HepG2 (cell line): ENCODE measurements around the gene DLX6. TPM values are rescaled to one million over a fixed set of nuclear protein-coding genes. Genes with fewer than 3 reads are reported as not detected.

ENCODE experiments used
- ATAC-seq: fragments of 200-7000 bp; cut with Tn5 transposase; 3 replicates; pipeline ENCODE4 v1.9.1; 2020; ENCODE audit warnings: mild to moderate bottlenecking, moderate library complexity
- BruUV-seq: library from RNA; stranded (reverse); fragments of 400-500 nt; replicated peaks from 2 replicates; lab custom pipeline; 2021; lab: Mats Ljungman, UMichigan
- CTCF ChIA-PET: fragments of 300-600 bp; formaldehyde crosslinking; extraction: SDS; loops from one replicate; lab custom pipeline; 2021; ENCODE audit warnings: low total read pairs, inconsistent platforms, low intra/inter-chr PET ratio; lab: Yijun Ruan, JAX
- POLR2A ChIA-PET: fragments of 350-600 bp; sonication (Branson Sonifier 250); formaldehyde crosslinking; loops from one replicate; lab custom pipeline; 2020; ENCODE audit warnings: antibody characterized with exemption, inconsistent platforms; lab: Yijun Ruan, JAX
- DNase-seq: peaks from one replicate; pipeline ENCODE4 v3.0.0-alpha.2; 2015; ENCODE audit warnings: low spot score
- FAIRE-seq: peaks from 3 replicates; lab custom pipeline; 2011; peaks lifted over from hg19 to GRCh38; lab: Jason Lieb, UNC
- H2AFZ ChIP-seq: one replicate; pipeline ENCODE4 v1.6.1; 2011; ENCODE audit warnings: low read length, inconsistent platforms
- H3K27ac ChIP-seq: fragments of 300-600 bp; 3 replicates; pipeline ENCODE4 v1.8.0; 2011; ENCODE audit warnings: mixed run types, mild to moderate bottlenecking, mixed read lengths, low read length, inconsistent platforms; ENCODE audit not compliant: insufficient read depth; ENCODE audit errors: extremely low read length
- H3K27me3 ChIP-seq, 2 experiments: fragments of 200-600 bp in 1 of 2; 2 replicates in 1 of 2; 3 replicates in 1 of 2; pipeline versions ENCODE4 v1.6.0 to v1.8.0; 2011; ENCODE audit warnings: low read length in 2 of 2, mild to moderate bottlenecking in 2 of 2, moderate library complexity in 2 of 2, inconsistent platforms in 1 of 2; ENCODE audit not compliant: insufficient read depth in 2 of 2, control insufficient read depth in 1 of 2
- H3K36me3 ChIP-seq, 2 experiments: fragments of 200-600 bp in 1 of 2; replicated peaks in 1 of 2; 2 replicates in 1 of 2; 3 replicates in 1 of 2; pipeline versions ENCODE4 v1.5.1 to v1.8.0; 2011; ENCODE audit warnings: low read length in 2 of 2, inconsistent platforms in 1 of 2; ENCODE audit not compliant: insufficient read depth in 2 of 2, control insufficient read depth in 1 of 2
- H3K4me1 ChIP-seq: 2 replicates; pipeline ENCODE4 v1.5.1; 2012; ENCODE audit warnings: low read length, inconsistent platforms; ENCODE audit not compliant: insufficient read depth
- H3K4me2 ChIP-seq: 2 replicates; pipeline ENCODE4 v1.6.0; 2011; ENCODE audit warnings: low read depth, low read length, inconsistent platforms
- H3K4me3 ChIP-seq, 3 experiments: fragments of 200-600 bp in 1 of 3; sonication (generic), shearing (Covaris generic) in 1 of 3; replicated peaks in 1 of 3; 2 replicates each; pipeline ENCODE4 v1.5.1; 2011 to 2016; ENCODE audit warnings: low read length in 3 of 3, inconsistent platforms in 2 of 3, low read depth in 2 of 3, mild to moderate bottlenecking in 2 of 3, control low read depth in 1 of 3, mixed read lengths in 1 of 3; ENCODE audit not compliant: insufficient read depth in 1 of 3
- H3K79me2 ChIP-seq: one replicate; pipeline ENCODE4 v1.6.1; 2011; ENCODE audit warnings: low read length, inconsistent platforms; ENCODE audit not compliant: insufficient read depth
- H3K9ac ChIP-seq: 2 replicates; pipeline ENCODE4 v1.6.0; 2011; ENCODE audit warnings: mild to moderate bottlenecking, low read depth, low read length, inconsistent platforms; ENCODE audit not compliant: insufficient read depth
- H3K9me3 ChIP-seq: 2 replicates; pipeline ENCODE4 v1.5.1; 2012; ENCODE audit warnings: mild to moderate bottlenecking, low read length
- H4K20me1 ChIP-seq: 2 replicates; pipeline ENCODE4 v1.6.0; 2011; ENCODE audit warnings: inconsistent platforms, mild to moderate bottlenecking, low read length, moderate library complexity; ENCODE audit not compliant: insufficient read depth
- ARNT2 ChIP-seq: sonication (generic); formaldehyde crosslinking; IDR thresholded peaks from 2 replicates; pipeline ENCODE4 v1.8.0; 2022; ENCODE audit warnings: mild to moderate bottlenecking, low read depth, missing genetic modification reagents, moderate library complexity
- DMAP1 ChIP-seq: IDR thresholded peaks from 2 replicates; pipeline ENCODE4 v1.6.1; 2016
- NCOA5 ChIP-seq: sonication (generic); formaldehyde crosslinking; IDR thresholded peaks from 2 replicates; pipeline ENCODE4 v1.4.0; 2020; ENCODE audit warnings: missing genetic modification reagents
- SRY ChIP-seq: sonication (generic); formaldehyde crosslinking; IDR thresholded peaks from 2 replicates; pipeline ENCODE4 v1.8.0; 2022; ENCODE audit warnings: mild to moderate bottlenecking, missing genetic modification reagents
- ZBTB7A ChIP-seq: sonication (generic); formaldehyde crosslinking; IDR thresholded peaks from 2 replicates; pipeline ENCODE4 v1.8.0; 2022; ENCODE audit warnings: mild to moderate bottlenecking, missing genetic modification reagents
- ZNF510 ChIP-seq: sonication (generic); formaldehyde crosslinking; IDR thresholded peaks from 2 replicates; pipeline ENCODE4 v1.4.0; 2020; ENCODE audit warnings: low read depth, mild to moderate bottlenecking, missing genetic modification reagents
- ZNF562 ChIP-seq: sonication (generic); formaldehyde crosslinking; IDR thresholded peaks from 2 replicates; pipeline ENCODE4 v1.8.0; 2022; ENCODE audit warnings: missing genetic modification reagents, borderline replicate concordance
- WGBS: methylation state at CpG from one replicate; pipeline ENCODE4 v1.1.6; 2017; ENCODE audit warnings: low lambda C conversion rate; 5-methylcytosine and 5-hydroxymethylcytosine counted together
- in situ Hi-C: cut with HindIII; loops from 2 replicates; pipeline ENCODE4 v1.10.0; 2017; ENCODE audit warnings: low pct_unique_long_range_greater_than_20kb; ENCODE audit not compliant: extremely low pct_ligation_motif_present
- intact Hi-C: fragments of 100-400 bp; cut with micrococcal nuclease; formaldehyde crosslinking; loops from one replicate; pipeline ENCODE4 v1.10.0; 2022; ENCODE audit not compliant: unreplicated experiment
- polyA plus RNA-seq, 8 experiments: library from polyadenylated mRNA; depleted of rRNA in 3 of 8; stranded (reverse) in 7 of 8; unstranded in 1 of 8; fragments of >200 nt; fragmentation: Illumina TruSeq in 4 of 8; extraction: Trizol in 4 of 8; gene quantifications; 2 replicates each; pipeline versions ENCODE4 v1.2.1 to v1.2.3, GENCODE V29; 2011 to 2016; ENCODE audit warnings: low read depth in 4 of 8, missing spikeins in 1 of 8, mixed read lengths in 1 of 8; ENCODE audit not compliant: insufficient read depth in 1 of 8
- total RNA-seq, 5 experiments: library from RNA; depleted of rRNA; stranded (reverse); fragments of >200 nt; fragmentation: Illumina TruSeq; extraction: Trizol; gene quantifications; 2 replicates each; pipeline ENCODE4 v1.2.3, GENCODE V29; 2016; ENCODE audit warnings: low read depth in 1 of 5
- TF ChIP-seq, protein P1 (sequence below): IDR thresholded peaks from 2 replicates; pipeline ENCODE4 v1.4.0; 2020; ENCODE audit warnings: mild to moderate bottlenecking, missing genetic modification reagents
- TF ChIP-seq, protein P2 (sequence below): sonication (generic); formaldehyde crosslinking; IDR thresholded peaks from 2 replicates; pipeline ENCODE4 v1.4.0; 2020; ENCODE audit warnings: missing genetic modification reagents
- TF ChIP-seq, protein P3 (sequence below): sonication (generic); formaldehyde crosslinking; IDR thresholded peaks from 2 replicates; pipeline ENCODE4 v1.4.0; 2020; ENCODE audit warnings: mild to moderate bottlenecking, missing genetic modification reagents
- TF ChIP-seq, protein P4 (sequence below): IDR thresholded peaks from 2 replicates; pipeline ENCODE4 v1.6.1; 2016; ENCODE audit warnings: low read depth

The DLX6 gene
- total and polyA plus RNA-seq, 2 of the 13 experiments (the other 11 are each of a cell fraction or from before 2014, with no cell fraction given) = 3.5 to 5.5 TPM

DNA sequence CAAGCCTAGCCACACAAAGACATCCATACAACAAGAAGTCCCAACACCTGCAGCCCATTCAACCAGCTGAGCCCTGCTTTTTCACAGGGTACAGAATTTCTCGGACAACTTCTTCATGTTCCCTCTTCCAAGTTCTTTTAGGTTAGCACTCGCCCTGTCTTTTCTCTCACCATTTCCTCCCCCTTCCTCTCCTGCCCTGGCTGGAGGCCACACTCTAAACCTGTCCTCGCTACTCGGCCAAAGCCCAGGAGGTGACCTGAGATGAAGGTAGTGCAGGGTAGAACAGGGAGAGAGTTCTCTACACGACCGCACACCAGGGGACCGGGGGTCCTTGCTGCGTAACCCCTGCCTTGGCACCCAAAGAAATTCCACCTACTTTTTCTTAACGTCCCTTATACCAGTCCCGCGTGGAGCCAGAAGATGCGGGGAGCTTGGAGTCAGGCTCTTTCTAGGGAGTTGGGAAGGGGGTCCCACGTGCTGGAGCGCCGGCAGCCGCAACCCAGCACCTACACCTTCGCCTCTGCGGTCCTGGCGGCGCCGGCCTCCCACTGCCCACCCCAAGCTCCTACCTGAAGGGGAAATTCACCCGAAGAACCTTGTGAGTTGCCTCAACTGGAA is 16.0 kb upstream of the DLX6 start:
- no peak overlapping the region for H3K9ac ChIP-seq
- no peaks in the 10 kb centered on the region for H3K36me3 ChIP-seq
- BruUV-seq = no TSS peak
- H3K9me3 ChIP-seq = no peaks in the 10 kb centered on the region
- H3K27me3 ChIP-seq = no peaks in the 10 kb centered on the region
- TF ChIP-seq ZNF562 (CRISPR knock-in tag) (no peak), ZBTB7A (CRISPR knock-in tag) (no peak), ZNF510 (CRISPR knock-in tag) (no peak)
- TF ChIP-seq, all 625 proteins: peak for 0
- H3K79me2 ChIP-seq = no peaks in the 10 kb centered on the region
- intact Hi-C loops = no loop called here
- no peak overlapping the region for H3K27ac ChIP-seq
- CTCF ChIA-PET = no interaction called here
- no peak overlapping the region for H2AFZ ChIP-seq
- DNase-seq = no peak
- POLR2A ChIA-PET = interaction anchor here (3.2 kb wide), 1 partner anchor 16 kb away, joined by 14 read pairs; the partner anchor contains the start of gene DLX6
- ATAC-seq = no peak
- FAIRE-seq = no peak
- H3K4me3 ChIP-seq = no peak overlapping the region
- H4K20me1 ChIP-seq = no peaks in the 10 kb centered on the region
- 97% methylated on average over 19 of the region's 22 CpGs for WGBS
- no peaks in the 10 kb centered on the region for H3K4me1 ChIP-seq
- in situ Hi-C loops = no loop called here
- H3K4me2 ChIP-seq = no peak overlapping the region

DNA sequence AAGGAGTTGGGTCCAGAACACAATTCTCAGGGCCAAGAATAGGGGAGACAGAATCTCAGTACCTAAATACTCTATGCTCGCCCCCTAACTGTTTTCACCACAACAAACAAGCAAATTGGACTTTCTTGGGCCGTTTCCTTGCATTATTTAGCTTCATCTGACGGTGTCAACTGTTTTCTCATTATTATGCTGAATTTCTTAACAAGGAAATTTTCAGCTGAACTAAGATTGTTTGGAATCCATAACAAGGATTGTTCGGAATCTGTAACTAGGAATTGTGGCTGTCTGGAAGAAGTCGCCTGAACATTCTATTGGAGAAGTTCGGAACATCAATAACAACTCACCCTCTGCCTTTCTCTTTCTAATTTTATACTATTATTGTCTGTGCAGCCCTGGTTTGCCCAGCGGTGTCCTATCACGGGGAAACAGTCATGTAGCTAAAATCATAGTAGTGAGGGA is 15.5 kb upstream of the DLX6 start:
- ChIA-PET CTCF (no interaction called here), POLR2A (no interaction called here)
- Histone ChIP-seq H3K27me3 (no peaks in the 10 kb centered on the region), H3K9ac (no peak overlapping the region), H2AFZ (no peak overlapping the region), H3K9me3 (no peaks in the 10 kb centered on the region), H3K27ac (no peak overlapping the region), H3K4me2 (no peak overlapping the region), H3K79me2 (no peaks in the 10 kb centered on the region), H3K36me3 (no peaks in the 10 kb centered on the region), H4K20me1 (no peaks in the 10 kb centered on the region), H3K4me3 (no peak overlapping the region), H3K4me1 (no peaks in the 10 kb centered on the region)
- WGBS = 95% methylated on average over 8 of the region's 8 CpGs
- no peak for ATAC-seq
- intact Hi-C loops = no loop called here
- in situ Hi-C loops = no loop called here
- DNase-seq = no peak
- no peak for FAIRE-seq
- no TSS peak for BruUV-seq
- TF ChIP-seq, protein P1, sequence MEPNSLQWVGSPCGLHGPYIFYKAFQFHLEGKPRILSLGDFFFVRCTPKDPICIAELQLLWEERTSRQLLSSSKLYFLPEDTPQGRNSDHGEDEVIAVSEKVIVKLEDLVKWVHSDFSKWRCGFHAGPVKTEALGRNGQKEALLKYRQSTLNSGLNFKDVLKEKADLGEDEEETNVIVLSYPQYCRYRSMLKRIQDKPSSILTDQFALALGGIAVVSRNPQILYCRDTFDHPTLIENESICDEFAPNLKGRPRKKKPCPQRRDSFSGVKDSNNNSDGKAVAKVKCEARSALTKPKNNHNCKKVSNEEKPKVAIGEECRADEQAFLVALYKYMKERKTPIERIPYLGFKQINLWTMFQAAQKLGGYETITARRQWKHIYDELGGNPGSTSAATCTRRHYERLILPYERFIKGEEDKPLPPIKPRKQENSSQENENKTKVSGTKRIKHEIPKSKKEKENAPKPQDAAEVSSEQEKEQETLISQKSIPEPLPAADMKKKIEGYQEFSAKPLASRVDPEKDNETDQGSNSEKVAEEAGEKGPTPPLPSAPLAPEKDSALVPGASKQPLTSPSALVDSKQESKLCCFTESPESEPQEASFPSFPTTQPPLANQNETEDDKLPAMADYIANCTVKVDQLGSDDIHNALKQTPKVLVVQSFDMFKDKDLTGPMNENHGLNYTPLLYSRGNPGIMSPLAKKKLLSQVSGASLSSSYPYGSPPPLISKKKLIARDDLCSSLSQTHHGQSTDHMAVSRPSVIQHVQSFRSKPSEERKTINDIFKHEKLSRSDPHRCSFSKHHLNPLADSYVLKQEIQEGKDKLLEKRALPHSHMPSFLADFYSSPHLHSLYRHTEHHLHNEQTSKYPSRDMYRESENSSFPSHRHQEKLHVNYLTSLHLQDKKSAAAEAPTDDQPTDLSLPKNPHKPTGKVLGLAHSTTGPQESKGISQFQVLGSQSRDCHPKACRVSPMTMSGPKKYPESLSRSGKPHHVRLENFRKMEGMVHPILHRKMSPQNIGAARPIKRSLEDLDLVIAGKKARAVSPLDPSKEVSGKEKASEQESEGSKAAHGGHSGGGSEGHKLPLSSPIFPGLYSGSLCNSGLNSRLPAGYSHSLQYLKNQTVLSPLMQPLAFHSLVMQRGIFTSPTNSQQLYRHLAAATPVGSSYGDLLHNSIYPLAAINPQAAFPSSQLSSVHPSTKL (CRISPR knock-in tag) = no peak
- no peak for TF ChIP-seq DMAP1
- TF ChIP-seq, protein P2, sequence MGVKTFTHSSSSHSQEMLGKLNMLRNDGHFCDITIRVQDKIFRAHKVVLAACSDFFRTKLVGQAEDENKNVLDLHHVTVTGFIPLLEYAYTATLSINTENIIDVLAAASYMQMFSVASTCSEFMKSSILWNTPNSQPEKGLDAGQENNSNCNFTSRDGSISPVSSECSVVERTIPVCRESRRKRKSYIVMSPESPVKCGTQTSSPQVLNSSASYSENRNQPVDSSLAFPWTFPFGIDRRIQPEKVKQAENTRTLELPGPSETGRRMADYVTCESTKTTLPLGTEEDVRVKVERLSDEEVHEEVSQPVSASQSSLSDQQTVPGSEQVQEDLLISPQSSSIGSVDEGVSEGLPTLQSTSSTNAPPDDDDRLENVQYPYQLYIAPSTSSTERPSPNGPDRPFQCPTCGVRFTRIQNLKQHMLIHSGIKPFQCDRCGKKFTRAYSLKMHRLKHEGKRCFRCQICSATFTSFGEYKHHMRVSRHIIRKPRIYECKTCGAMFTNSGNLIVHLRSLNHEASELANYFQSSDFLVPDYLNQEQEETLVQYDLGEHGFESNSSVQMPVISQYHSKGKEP (CRISPR knock-in tag) = no peak
- TF ChIP-seq ARNT2 = no peak
- no peak for TF ChIP-seq NCOA5 (CRISPR knock-in tag)
- TF ChIP-seq, protein P3, sequence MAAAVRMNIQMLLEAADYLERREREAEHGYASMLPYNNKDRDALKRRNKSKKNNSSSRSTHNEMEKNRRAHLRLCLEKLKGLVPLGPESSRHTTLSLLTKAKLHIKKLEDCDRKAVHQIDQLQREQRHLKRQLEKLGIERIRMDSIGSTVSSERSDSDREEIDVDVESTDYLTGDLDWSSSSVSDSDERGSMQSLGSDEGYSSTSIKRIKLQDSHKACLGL (CRISPR knock-in tag) = no peak
- no peak for TF ChIP-seq SRY (CRISPR knock-in tag)
- TF ChIP-seq, protein P4, sequence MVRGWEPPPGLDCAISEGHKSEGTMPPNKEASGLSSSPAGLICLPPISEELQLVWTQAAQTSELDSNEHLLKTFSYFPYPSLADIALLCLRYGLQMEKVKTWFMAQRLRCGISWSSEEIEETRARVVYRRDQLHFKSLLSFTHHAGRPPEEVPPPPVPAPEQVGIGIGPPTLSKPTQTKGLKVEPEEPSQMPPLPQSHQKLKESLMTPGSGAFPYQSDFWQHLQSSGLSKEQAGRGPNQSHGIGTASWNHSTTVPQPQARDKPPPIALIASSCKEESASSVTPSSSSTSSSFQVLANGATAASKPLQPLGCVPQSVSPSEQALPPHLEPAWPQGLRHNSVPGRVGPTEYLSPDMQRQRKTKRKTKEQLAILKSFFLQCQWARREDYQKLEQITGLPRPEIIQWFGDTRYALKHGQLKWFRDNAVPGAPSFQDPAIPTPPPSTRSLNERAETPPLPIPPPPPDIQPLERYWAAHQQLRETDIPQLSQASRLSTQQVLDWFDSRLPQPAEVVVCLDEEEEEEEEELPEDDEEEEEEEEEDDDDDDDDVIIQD (CRISPR knock-in tag) = no peak
